Gastroesophageal sphincter (tissue), 4 donors: Measurements from ENCODE around the gene STXBP5L. TPM values are rescaled to one million over a fixed set of nuclear protein-coding genes. Genes with fewer than 3 reads are reported as not detected.
"Not testable (repeated sequence)": the region's sequence is repeated elsewhere in the genome, so short reads cannot be mapped to it uniquely, and the experiment has no call there.

ENCODE experiments used
- ATAC-seq: fragments of 150-250 bp; one replicate; pipeline ENCODE4 v1.9.1; 2016; ENCODE audit warnings: mild to moderate bottlenecking, moderate library complexity
- H3K27ac ChIP-seq, 4 donors: fragments of 200-600 bp; sonication (generic) in 3 of 4; 1 replicate in 3 of 4; 2 replicates in 1 of 4; pipeline ENCODE4 v1.5.1; 2016 to 2019
- H3K27me3 ChIP-seq: fragments of 200-600 bp; sonication (generic); one replicate; pipeline ENCODE4 v1.5.1; 2019
- H3K36me3 ChIP-seq, 2 donors: fragments of 200-600 bp; sonication (generic); one replicate each; pipeline ENCODE4 v1.5.1; 2019; ENCODE audit warnings: control low read depth in 1 of 2
- H3K4me1 ChIP-seq, 3 donors: fragments of 200-600 bp; sonication (generic); 1 replicate in 2 of 3; 2 replicates in 1 of 3; pipeline ENCODE4 v1.5.1; 2016 to 2019; ENCODE audit warnings: control low read depth in 2 of 3
- H3K4me3 ChIP-seq, 2 donors: fragments of 200-600 bp; sonication (generic); one replicate each; pipeline ENCODE4 v1.5.1; 2019; ENCODE audit warnings: mild to moderate bottlenecking in 1 of 2, moderate library complexity in 1 of 2
- H3K9me3 ChIP-seq, 3 donors: fragments of 200-600 bp; sonication (generic); one replicate each; pipeline ENCODE4 v1.5.1; 2017 to 2019; ENCODE audit warnings: control low read depth in 2 of 3
- CTCF ChIP-seq, 4 experiments: fragments of 200-600 bp in 2 of 4; fragments of 450-650 bp in 2 of 4; sonication (generic) in 1 of 4; IDR thresholded peaks; one replicate each; pipeline ENCODE4 v1.5.1; 2017 to 2019; ENCODE audit warnings: antibody characterized with exemption in 4 of 4, mild to moderate bottlenecking in 2 of 4, moderate library complexity in 2 of 4
- EP300 ChIP-seq: sonication (generic); formaldehyde crosslinking; IDR thresholded peaks from one replicate; pipeline ENCODE4 v1.6.1; 2017; ENCODE audit warnings: antibody characterized with exemption, mild to moderate bottlenecking
- POLR2A ChIP-seq, 2 donors: fragments of 450-650 bp; IDR thresholded peaks; one replicate each; pipeline ENCODE4 v1.6.1; 2017; ENCODE audit warnings: antibody characterized with exemption in 2 of 2, mild to moderate bottlenecking in 2 of 2, moderate library complexity in 1 of 2
- POLR2AphosphoS5 ChIP-seq: sonication (generic); formaldehyde crosslinking; IDR thresholded peaks from one replicate; pipeline ENCODE4 v1.6.1; 2017; ENCODE audit warnings: antibody characterized with exemption
- WGBS, 2 donors: methylation state at CpG; one replicate each; pipeline ENCODE4 v1.1.5; 2018; ENCODE audit warnings: low coverage in 1 of 2; 5-methylcytosine and 5-hydroxymethylcytosine counted together
- total RNA-seq, 4 donors: library from RNA; depleted of rRNA; stranded (reverse); fragments of >200 nt; gene quantifications; one replicate each; pipeline ENCODE4 v1.1.0, GENCODE V29; 2016

The STXBP5L gene
- total RNA-seq, 4 donors from 2014 or later, result 0.15 to 2.0 (median 0.63) TPM

DNA sequence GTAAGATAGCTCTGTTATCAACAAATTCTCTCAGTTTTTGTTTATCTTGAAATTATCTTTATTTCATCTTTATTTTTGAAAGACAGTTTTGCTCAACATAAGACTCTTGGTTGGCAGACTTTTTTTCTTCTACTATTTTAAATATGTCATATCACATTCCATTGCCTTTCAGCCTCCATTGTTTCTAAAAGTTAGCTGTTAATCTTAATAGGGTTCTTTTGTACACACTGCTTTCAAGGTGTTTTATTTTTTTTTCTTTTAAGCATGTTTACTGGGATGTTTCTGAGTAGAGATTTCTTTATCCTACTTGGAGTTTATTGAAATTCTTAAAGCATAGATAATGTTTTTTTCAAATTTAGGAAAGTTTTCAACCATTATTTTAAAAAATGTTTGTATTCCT lies 294.6 kb downstream of the STXBP5L start:
- H3K36me3 ChIP-seq, result no peaks in the 10 kb centered on the region
- TF ChIP-seq POLR2A (IDR thresholded peaks at IDR 0.05) (no peak), CTCF (IDR thresholded peaks at IDR 0.05) (no peak), POLR2AphosphoS5 (no peak)
- H3K27ac ChIP-seq, result no peak overlapping the region
- peaks cover 0 to 9% (median 0%) of the 10 kb centered on the region in 3 donors for H3K9me3 ChIP-seq
- no peak for ATAC-seq
- no peaks in the 10 kb centered on the region for H3K4me1 ChIP-seq
- H3K27me3 ChIP-seq, result no peaks in the 10 kb centered on the region
- no peak overlapping the region for H3K4me3 ChIP-seq

DNA sequence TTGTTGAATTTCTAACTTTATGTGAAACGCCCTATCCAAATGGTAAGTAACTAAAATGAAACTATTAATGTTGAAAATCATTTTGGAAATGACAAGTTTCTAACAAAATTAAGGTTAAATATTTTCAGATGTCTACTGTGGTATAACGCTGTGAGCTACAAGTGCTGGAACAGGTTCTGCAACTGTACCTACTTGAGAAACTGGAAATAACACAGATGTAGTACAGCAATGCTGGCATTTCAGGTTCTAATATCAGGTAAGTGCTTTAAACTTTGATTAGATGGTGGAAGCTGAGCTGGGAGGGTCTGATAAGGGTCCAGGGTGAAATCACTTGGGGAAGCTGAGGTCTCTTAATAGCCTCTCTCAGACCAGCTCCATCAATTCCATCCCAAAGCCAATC lies 315.1 kb downstream of the STXBP5L start:
- WGBS, 2 donors, result 67 to 75% methylated on average over 2 of the region's 2 CpGs
- Histone ChIP-seq H3K4me1 (no peaks in the 10 kb centered on the region), H3K36me3 (no peaks in the 10 kb centered on the region), H3K9me3 (no peaks in the 10 kb centered on the region), H3K27ac (no peak overlapping the region), H3K27me3 (no peaks in the 10 kb centered on the region), H3K4me3 (no peak overlapping the region)
- no peak for TF ChIP-seq POLR2AphosphoS5
- TF ChIP-seq EP300, result no peak
- TF ChIP-seq CTCF (IDR thresholded peaks at IDR 0.05), result no peak
- no peak for TF ChIP-seq POLR2A (IDR thresholded peaks at IDR 0.05)
- ATAC-seq, result no peak

- H3K9me3 ChIP-seq, result no peaks in the 10 kb centered on the region
- no peak overlapping the region for H3K27ac ChIP-seq
- no peaks in the 10 kb centered on the region for H3K27me3 ChIP-seq
- no peak for ATAC-seq
- TF ChIP-seq CTCF (IDR thresholded peaks at IDR 0.05), result no peak
- TF ChIP-seq POLR2A (IDR thresholded peaks at IDR 0.05), result no peak
- TF ChIP-seq EP300, result no peak
- TF ChIP-seq POLR2AphosphoS5, result no peak
- H3K4me1 ChIP-seq, result no peaks in the 10 kb centered on the region
- no peak overlapping the region for H3K4me3 ChIP-seq
- H3K36me3 ChIP-seq, result no peaks in the 10 kb centered on the region
- 60 to 75% methylated on average over 1 of the region's 1 CpG for WGBS, 2 donors
Measured at GRCh38 chr3:121228971-121229370, 321.0 kb downstream of the STXBP5L start.

GRCh38 chr3:121230194-121230593 lies 322.2 kb downstream of the STXBP5L start:
- not testable (repeated sequence) for H3K36me3 ChIP-seq, H3K4me3 ChIP-seq, H3K9me3 ChIP-seq, ATAC-seq, H3K27me3 ChIP-seq, H3K27ac ChIP-seq, H3K4me1 ChIP-seq
- 60 to 82% methylated on average over 1 of the region's 1 CpG for WGBS, 2 donors

GRCh38 chr3:121231872-121232271 lies 323.9 kb downstream of the STXBP5L start:
- Histone ChIP-seq H3K27ac (no peak overlapping the region), H3K27me3 (no peaks in the 10 kb centered on the region), H3K4me1 (no peaks in the 10 kb centered on the region), H3K9me3 (no peaks in the 10 kb centered on the region), H3K36me3 (no peaks in the 10 kb centered on the region), H3K4me3 (no peak overlapping the region)
- ATAC-seq, result no peak
- TF ChIP-seq CTCF (IDR thresholded peaks at IDR 0.05), result no peak
- TF ChIP-seq EP300, result no peak
- no peak for TF ChIP-seq POLR2AphosphoS5
- TF ChIP-seq POLR2A (IDR thresholded peaks at IDR 0.05), result no peak
- WGBS, 2 donors, result 60 to 89% methylated on average over 1 to 3 of the region's 3 CpGs
